ENCODE results near the gene ASAP2.

Gene ASAP2

GRCh38 chr2:9188823-9189222 lies 17.8 kb upstream of the ASAP2 start:
- no peak for TF ChIP-seq CTCF (IDR thresholded peaks at IDR 0.05; ENCODE audit: low read depth, low read length)
- H3K4me3 ChIP-seq (ENCODE audit: low read depth, low read length) = no peak overlapping the region

- no peak for TF ChIP-seq CTCF (IDR thresholded peaks at IDR 0.05; ENCODE audit: low read depth, low read length)
Observed at GRCh38 chr2:9189901-9190300, 16.7 kb upstream of the ASAP2 start.

GRCh38 chr2:9191041-9191481 lies 15.6 kb upstream of the ASAP2 start:
- TF ChIP-seq CTCF (IDR thresholded peaks at IDR 0.05; ENCODE audit: low read depth, low read length) = no peak
- no peak overlapping the region for H3K4me3 ChIP-seq (ENCODE audit: low read depth, low read length)

More at GRCh38 chr2:9189901-9190300, 16.7 kb upstream of the ASAP2 start:
- no peak overlapping the region for H3K4me3 ChIP-seq (ENCODE audit: low read depth, low read length)

- no peak overlapping the region for H3K4me3 ChIP-seq (ENCODE audit: low read depth, low read length)
- no peak for TF ChIP-seq CTCF (IDR thresholded peaks at IDR 0.05; ENCODE audit: low read depth, low read length)
Observed at GRCh38 chr2:9192712-9193111, 13.9 kb upstream of the ASAP2 start.

GRCh38 chr2:9194352-9194751 lies 12.3 kb upstream of the ASAP2 start:
- H3K4me3 ChIP-seq (ENCODE audit: low read depth, low read length) = no peak overlapping the region
- no peak for TF ChIP-seq CTCF (IDR thresholded peaks at IDR 0.05; ENCODE audit: low read depth, low read length)

GRCh38 chr2:9196637-9197036 lies 10.0 kb upstream of the ASAP2 start:
- H3K4me3 ChIP-seq (ENCODE audit: low read depth, low read length) = no peak overlapping the region
- TF ChIP-seq CTCF (IDR thresholded peaks at IDR 0.05; ENCODE audit: low read depth, low read length) = no peak

GRCh38 chr2:9197916-9198315 lies 8.7 kb upstream of the ASAP2 start:
- H3K4me3 ChIP-seq (ENCODE audit: low read depth, low read length) = no peak overlapping the region
- no peak for TF ChIP-seq CTCF (IDR thresholded peaks at IDR 0.05; ENCODE audit: low read depth, low read length)

Data from WI38 (cell line).